ENCODE results near the gene ETFA. TPM values are rescaled to one million over a fixed set of nuclear protein-coding genes. Genes with fewer than 3 reads are reported as not detected.

The ETFA gene
- total RNA-seq, 1 experiment from 2014 or later: 84.4 TPM

DNA sequence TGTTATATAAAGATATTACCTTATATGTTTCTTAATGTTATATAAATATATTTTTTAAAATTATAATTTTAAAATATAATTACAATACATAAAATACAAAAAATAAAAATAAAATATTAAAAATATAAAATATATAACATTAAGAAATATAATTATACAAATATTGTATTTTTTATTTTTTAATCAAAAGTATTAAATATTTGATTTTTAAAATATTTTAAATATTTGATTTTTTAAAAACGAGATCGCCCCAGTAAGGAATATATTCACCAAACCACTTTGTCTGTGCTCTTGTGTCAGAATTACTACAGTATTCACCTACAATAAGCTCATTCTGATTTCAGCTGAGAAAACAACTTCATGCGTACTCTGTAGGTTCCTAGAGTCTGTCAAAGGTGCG, 89.1 kb downstream of the ETFA start:
- no peak overlapping the region for H3K27ac Mint-ChIP-seq
- peaks cover 19% of the 10 kb centered on the region for H3K9me3 Mint-ChIP-seq
- DNase-seq (ENCODE audit: low spot score) (no peak), ATAC-seq (no peak)
- ChIA-PET CTCF (interaction anchor here (0.6 kb wide), 1 partner anchor 57 kb away, joined by 3 read pairs; no protein-coding TSS in a partner anchor), POLR2A (no interaction called here)
- no peaks in the 10 kb centered on the region for H3K27me3 Mint-ChIP-seq (ENCODE audit: low read depth)
- peaks cover 17% of the 10 kb centered on the region for H3K36me3 Mint-ChIP-seq
- no peaks in the 10 kb centered on the region for H3K4me1 Mint-ChIP-seq
- no peak overlapping the region for H3K4me3 Mint-ChIP-seq
- TF ChIP-seq MYBL2 (CRISPR knock-in tag; IDR thresholded peaks at IDR 0.05): no peak
- no peak for TF ChIP-seq ZNF232 (CRISPR knock-in tag; IDR thresholded peaks at IDR 0.05)
- TF ChIP-seq NFE2L1 (CRISPR knock-in tag; IDR thresholded peaks at IDR 0.05): no peak
- TF ChIP-seq HMGA2 (CRISPR knock-in tag; IDR thresholded peaks at IDR 0.05): peak; percentile 96
- TF ChIP-seq, protein P1, sequence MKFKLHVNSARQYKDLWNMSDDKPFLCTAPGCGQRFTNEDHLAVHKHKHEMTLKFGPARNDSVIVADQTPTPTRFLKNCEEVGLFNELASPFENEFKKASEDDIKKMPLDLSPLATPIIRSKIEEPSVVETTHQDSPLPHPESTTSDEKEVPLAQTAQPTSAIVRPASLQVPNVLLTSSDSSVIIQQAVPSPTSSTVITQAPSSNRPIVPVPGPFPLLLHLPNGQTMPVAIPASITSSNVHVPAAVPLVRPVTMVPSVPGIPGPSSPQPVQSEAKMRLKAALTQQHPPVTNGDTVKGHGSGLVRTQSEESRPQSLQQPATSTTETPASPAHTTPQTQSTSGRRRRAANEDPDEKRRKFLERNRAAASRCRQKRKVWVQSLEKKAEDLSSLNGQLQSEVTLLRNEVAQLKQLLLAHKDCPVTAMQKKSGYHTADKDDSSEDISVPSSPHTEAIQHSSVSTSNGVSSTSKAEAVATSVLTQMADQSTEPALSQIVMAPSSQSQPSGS (CRISPR knock-in tag; IDR thresholded peaks at IDR 0.05; ENCODE audit: borderline replicate concordance, low read depth): no peak
- TF ChIP-seq, protein P2, sequence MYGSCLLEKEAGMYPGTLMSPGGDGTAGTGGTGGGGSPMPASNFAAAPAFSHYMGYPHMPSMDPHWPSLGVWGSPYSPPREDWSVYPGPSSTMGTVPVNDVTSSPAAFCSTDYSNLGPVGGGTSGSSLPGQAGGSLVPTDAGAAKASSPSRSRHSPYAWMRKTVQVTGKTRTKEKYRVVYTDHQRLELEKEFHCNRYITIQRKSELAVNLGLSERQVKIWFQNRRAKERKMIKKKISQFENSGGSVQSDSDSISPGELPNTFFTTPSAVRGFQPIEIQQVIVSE (CRISPR knock-in tag; IDR thresholded peaks at IDR 0.05; ENCODE audit: borderline replicate concordance): no peak
- TF ChIP-seq, protein P3, sequence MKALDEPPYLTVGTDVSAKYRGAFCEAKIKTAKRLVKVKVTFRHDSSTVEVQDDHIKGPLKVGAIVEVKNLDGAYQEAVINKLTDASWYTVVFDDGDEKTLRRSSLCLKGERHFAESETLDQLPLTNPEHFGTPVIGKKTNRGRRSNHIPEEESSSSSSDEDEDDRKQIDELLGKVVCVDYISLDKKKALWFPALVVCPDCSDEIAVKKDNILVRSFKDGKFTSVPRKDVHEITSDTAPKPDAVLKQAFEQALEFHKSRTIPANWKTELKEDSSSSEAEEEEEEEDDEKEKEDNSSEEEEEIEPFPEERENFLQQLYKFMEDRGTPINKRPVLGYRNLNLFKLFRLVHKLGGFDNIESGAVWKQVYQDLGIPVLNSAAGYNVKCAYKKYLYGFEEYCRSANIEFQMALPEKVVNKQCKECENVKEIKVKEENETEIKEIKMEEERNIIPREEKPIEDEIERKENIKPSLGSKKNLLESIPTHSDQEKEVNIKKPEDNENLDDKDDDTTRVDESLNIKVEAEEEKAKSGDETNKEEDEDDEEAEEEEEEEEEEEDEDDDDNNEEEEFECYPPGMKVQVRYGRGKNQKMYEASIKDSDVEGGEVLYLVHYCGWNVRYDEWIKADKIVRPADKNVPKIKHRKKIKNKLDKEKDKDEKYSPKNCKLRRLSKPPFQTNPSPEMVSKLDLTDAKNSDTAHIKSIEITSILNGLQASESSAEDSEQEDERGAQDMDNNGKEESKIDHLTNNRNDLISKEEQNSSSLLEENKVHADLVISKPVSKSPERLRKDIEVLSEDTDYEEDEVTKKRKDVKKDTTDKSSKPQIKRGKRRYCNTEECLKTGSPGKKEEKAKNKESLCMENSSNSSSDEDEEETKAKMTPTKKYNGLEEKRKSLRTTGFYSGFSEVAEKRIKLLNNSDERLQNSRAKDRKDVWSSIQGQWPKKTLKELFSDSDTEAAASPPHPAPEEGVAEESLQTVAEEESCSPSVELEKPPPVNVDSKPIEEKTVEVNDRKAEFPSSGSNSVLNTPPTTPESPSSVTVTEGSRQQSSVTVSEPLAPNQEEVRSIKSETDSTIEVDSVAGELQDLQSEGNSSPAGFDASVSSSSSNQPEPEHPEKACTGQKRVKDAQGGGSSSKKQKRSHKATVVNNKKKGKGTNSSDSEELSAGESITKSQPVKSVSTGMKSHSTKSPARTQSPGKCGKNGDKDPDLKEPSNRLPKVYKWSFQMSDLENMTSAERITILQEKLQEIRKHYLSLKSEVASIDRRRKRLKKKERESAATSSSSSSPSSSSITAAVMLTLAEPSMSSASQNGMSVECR (CRISPR knock-in tag; IDR thresholded peaks at IDR 0.05; ENCODE audit: borderline replicate concordance): no peak

DNA sequence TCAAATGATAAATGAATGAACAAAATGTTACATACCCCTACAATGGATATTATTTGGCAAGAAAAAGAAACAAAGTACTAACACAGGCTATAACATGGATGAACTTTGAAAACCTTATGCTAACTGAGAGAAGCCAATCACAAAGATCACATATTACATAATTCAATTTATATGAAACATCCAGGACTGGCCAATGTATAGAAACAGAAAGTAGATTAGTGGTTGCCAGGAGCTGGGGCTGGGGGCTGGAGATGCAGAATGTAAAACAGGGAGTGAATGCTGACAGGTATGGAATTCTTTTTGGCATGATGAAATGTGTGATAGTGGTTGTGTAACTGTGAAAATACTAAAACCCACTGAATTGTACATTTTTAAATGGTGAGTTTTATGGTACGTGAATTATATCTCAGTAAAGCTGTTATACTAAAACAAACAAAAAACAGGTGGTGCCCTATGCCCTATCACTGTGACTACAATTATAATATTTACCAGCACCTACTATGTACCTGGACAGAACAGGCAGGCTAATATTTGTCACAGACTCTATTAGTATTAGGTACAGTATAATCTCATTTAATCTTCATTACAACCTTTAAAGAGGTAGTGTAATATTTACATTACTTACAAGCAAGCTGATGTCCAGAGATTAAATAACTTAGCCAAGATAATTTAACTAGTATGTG, 90.0 kb downstream of the ETFA start:
- POLR2A ChIA-PET: no interaction called here
- ATAC-seq: no peak
- no peak overlapping the region for H3K27ac Mint-ChIP-seq

DNA sequence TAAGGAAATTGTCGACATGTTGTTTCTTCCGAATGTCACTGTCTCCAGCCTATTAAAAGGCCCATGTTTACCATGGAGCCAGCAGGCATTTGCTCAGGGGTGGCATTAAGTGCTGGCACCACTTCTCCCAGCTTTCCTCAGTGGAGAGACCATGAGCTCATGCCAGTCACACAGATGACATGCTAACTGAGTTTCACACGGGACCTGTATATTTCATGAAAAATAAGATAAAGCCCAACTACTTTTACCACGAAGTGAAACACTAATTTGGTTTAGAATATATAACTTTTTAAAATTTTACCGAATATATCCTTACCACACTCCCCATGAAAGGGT, 93.4 kb downstream of the ETFA start:
- Mint-ChIP-seq H3K4me3 (no peak overlapping the region), H3K4me1 (no peaks in the 10 kb centered on the region), H3K9me3 (peaks cover 19% of the 10 kb centered on the region), H3K27ac (no peak overlapping the region), H3K27me3 (ENCODE audit: low read depth) (no peaks in the 10 kb centered on the region), H3K36me3 (peaks cover 17% of the 10 kb centered on the region)
- CTCF ChIA-PET: no interaction called here
- TF ChIP-seq, protein P4, sequence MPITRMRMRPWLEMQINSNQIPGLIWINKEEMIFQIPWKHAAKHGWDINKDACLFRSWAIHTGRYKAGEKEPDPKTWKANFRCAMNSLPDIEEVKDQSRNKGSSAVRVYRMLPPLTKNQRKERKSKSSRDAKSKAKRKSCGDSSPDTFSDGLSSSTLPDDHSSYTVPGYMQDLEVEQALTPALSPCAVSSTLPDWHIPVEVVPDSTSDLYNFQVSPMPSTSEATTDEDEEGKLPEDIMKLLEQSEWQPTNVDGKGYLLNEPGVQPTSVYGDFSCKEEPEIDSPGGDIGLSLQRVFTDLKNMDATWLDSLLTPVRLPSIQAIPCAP (CRISPR knock-in tag; IDR thresholded peaks at IDR 0.05): no peak
- TF ChIP-seq, protein P5, sequence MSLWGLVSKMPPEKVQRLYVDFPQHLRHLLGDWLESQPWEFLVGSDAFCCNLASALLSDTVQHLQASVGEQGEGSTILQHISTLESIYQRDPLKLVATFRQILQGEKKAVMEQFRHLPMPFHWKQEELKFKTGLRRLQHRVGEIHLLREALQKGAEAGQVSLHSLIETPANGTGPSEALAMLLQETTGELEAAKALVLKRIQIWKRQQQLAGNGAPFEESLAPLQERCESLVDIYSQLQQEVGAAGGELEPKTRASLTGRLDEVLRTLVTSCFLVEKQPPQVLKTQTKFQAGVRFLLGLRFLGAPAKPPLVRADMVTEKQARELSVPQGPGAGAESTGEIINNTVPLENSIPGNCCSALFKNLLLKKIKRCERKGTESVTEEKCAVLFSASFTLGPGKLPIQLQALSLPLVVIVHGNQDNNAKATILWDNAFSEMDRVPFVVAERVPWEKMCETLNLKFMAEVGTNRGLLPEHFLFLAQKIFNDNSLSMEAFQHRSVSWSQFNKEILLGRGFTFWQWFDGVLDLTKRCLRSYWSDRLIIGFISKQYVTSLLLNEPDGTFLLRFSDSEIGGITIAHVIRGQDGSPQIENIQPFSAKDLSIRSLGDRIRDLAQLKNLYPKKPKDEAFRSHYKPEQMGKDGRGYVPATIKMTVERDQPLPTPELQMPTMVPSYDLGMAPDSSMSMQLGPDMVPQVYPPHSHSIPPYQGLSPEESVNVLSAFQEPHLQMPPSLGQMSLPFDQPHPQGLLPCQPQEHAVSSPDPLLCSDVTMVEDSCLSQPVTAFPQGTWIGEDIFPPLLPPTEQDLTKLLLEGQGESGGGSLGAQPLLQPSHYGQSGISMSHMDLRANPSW (CRISPR knock-in tag; conservative IDR thresholded peaks at IDR 0.05; ENCODE audit: low read depth): no peak
- no peak for TF ChIP-seq RORB (CRISPR knock-in tag; IDR thresholded peaks at IDR 0.05)
- no peak for TF ChIP-seq CREM (CRISPR knock-in tag; IDR thresholded peaks at IDR 0.05)
- no peak for TF ChIP-seq MYBL2 (CRISPR knock-in tag; IDR thresholded peaks at IDR 0.05)
- TF ChIP-seq, protein P6, sequence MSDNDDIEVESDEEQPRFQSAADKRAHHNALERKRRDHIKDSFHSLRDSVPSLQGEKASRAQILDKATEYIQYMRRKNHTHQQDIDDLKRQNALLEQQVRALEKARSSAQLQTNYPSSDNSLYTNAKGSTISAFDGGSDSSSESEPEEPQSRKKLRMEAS (CRISPR knock-in tag; IDR thresholded peaks at IDR 0.05): no peak
- TF ChIP-seq, protein P7, sequence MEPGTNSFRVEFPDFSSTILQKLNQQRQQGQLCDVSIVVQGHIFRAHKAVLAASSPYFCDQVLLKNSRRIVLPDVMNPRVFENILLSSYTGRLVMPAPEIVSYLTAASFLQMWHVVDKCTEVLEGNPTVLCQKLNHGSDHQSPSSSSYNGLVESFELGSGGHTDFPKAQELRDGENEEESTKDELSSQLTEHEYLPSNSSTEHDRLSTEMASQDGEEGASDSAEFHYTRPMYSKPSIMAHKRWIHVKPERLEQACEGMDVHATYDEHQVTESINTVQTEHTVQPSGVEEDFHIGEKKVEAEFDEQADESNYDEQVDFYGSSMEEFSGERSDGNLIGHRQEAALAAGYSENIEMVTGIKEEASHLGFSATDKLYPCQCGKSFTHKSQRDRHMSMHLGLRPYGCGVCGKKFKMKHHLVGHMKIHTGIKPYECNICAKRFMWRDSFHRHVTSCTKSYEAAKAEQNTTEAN (CRISPR knock-in tag; IDR thresholded peaks at IDR 0.05): no peak
- TF ChIP-seq TEAD4 (CRISPR knock-in tag; IDR thresholded peaks at IDR 0.05): no peak
- TF ChIP-seq SMAD3 (CRISPR knock-in tag; IDR thresholded peaks at IDR 0.05; ENCODE audit: borderline replicate concordance): no peak
- no peak for DNase-seq (ENCODE audit: low spot score)
- POLR2A ChIA-PET: no interaction called here
- no peak for ATAC-seq

More for the DNA sequence above, 90.0 kb downstream of the ETFA start:
- CTCF ChIA-PET: no interaction called here
- no peak overlapping the region for H3K4me3 Mint-ChIP-seq
- no peak for DNase-seq (ENCODE audit: low spot score)
- TF ChIP-seq ESRRA (CRISPR knock-in tag; IDR thresholded peaks at IDR 0.05; ENCODE audit: borderline replicate concordance): no peak
- TF ChIP-seq, protein P6 (CRISPR knock-in tag; IDR thresholded peaks at IDR 0.05): no peak
- no peaks in the 10 kb centered on the region for H3K4me1 Mint-ChIP-seq
- H3K9me3 Mint-ChIP-seq: peaks cover 19% of the 10 kb centered on the region
- H3K36me3 Mint-ChIP-seq: peaks cover 17% of the 10 kb centered on the region
- H3K27me3 Mint-ChIP-seq (ENCODE audit: low read depth): no peaks in the 10 kb centered on the region
